NCI-H345 treated with DMSO at 0.1 percent for 48 hours (cell line): ENCODE data around the gene FALEC.

ENCODE experiments used
- DNase-seq: peaks from one replicate; lab custom pipeline; 2025; ENCODE audit not compliant: unreplicated experiment; lab: John Stamatoyannopoulos, UW

FALEC gene

DNA sequence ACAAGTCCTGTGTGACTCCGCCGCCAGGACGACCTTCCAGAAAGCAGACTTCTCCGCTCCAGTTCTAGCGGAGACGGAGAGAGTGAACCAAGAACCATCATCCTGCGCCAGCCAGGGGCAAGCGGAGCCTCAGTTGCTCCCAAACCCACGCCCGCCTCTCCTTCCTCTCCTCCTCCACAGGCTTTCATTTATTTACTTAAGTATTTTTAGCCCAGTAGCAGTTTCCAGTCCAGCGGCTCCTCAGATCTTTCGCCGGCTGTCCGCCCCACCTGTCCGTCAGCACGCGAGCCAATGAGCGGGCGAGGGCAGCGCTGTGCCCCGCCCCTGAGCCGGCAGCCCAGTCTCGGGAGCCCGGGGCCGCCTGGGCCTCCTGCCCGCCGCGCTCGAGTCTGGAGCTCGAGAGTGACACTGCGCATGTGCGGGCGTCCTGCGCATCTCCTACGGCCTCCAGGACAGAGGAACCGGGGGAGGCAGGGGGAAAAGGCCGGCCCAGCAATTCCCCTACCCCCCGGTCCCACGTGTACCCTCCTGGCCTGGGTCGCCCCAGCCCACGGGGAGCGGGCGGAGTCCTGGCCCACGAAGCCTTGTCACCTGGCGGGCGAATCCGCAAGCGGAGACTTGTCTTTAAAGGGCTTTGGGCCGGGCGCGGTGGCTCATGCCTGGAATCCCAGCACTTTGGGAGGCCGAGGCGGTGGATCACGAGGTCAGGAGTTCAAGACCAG lies at the start of gene FALEC:
Gene FALEC (plus strand): TSS at position 425 of the 722 bp plus-strand sequence.
- DNase-seq, result peak; percentile 100

DNA sequence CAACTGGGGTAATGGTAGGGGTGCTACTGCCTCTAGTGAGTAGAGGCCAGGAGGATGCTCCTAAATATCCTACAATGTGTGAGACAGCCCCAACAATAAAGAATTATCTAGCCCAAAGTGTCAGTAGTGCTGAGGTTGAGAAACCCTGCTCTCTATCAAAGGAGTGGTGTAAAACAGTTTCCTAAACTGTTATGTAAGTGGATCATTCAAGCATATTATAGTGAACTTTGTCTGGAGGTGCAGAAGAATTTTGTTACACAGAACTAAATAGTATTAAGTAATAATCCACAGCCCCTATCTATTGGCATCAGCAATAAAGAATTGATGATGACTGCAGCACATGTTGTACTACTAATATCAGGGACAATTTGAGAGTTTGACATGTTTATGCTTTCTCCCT lies 48.6 kb upstream of the FALEC start:
- no peak for DNase-seq

GRCh38 chr1:150469291-150469690 lies 46.3 kb upstream of the FALEC start:
- DNase-seq, result no peak

GRCh38 chr1:150472601-150473200 lies 42.9 kb upstream of the FALEC start:
- DNase-seq, result no peak

- no peak for DNase-seq
Measured at GRCh38 chr1:150473659-150474058, 41.9 kb upstream of the FALEC start.

DNA sequence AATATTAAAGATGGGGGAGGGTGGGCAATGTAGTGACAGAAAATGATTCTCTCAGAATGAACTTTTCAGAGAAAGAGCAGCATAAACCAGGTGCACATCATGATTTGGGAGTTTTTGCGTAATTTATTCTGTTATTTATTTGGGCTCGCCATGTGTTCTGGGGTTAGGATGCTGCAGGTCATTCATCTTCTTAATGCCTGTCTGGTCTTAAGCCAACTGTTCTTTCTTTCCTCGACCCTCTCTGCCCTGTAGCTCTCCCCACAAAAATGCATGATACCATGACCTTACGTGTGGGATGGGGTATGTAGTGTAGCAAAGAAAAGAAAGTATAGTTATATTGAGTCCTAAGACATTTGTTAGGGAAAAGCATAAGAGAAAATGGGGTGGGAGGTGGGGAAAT lies 40.7 kb upstream of the FALEC start:
- DNase-seq, result no peak

DNA sequence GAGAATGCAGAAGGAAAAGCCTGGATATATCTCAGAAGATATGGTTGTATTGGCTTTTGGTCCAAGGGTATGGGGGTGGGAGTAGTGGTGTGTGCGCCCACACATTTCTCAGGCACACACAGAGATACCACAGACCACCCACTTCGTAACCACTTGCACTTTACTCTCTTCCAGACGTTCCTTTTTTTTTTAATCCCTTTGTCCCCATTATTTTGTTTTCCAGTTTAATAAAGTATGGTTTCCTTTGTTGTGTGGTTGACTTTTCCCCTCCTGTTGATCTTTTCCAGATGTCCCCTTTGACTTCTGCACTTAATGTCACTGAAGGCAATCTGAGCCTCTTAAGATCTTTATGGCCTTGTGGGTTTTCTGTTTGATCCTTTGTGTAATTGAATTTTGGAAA lies 38.8 kb upstream of the FALEC start:
- no peak for DNase-seq

DNA sequence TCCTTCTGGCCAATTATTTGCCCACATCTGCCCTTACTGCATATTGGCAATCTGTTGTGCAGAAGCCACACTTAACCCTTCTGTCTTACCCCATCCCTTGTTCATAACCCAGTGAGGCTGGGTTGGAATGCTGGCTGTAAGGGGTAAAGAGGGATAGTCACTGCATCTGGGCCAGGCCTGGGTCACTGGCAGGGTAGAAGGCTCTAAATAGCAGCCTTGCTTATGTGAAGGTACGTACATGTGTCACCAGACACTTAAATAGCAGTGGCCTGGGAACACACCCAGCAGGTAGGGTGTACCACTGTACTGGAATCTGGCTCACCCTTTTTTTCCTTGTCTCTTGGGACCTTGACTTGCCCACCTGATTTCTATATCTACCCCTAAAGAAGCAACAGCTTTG lies 38.2 kb upstream of the FALEC start:
- no peak for DNase-seq

- DNase-seq, result no peak
Measured at GRCh38 chr1:150477733-150478132, 37.8 kb upstream of the FALEC start.

GRCh38 chr1:150479370-150479769 lies 36.2 kb upstream of the FALEC start:
- no peak for DNase-seq

GRCh38 chr1:150479927-150480352 lies 35.6 kb upstream of the FALEC start:
- DNase-seq, result no peak

GRCh38 chr1:150484431-150484830 lies 31.1 kb upstream of the FALEC start:
- no peak for DNase-seq

GRCh38 chr1:150484861-150485260 lies 30.7 kb upstream of the FALEC start:
- no peak for DNase-seq

GRCh38 chr1:150486966-150487762 lies 28.4 kb upstream of the FALEC start, which contains the start of gene TARS2:
Gene TARS2 (plus strand): TSS chr1:150487419. CDS start chr1:150487451, 32 bp downstream.
- DNase-seq, result peak; percentile 100

DNA sequence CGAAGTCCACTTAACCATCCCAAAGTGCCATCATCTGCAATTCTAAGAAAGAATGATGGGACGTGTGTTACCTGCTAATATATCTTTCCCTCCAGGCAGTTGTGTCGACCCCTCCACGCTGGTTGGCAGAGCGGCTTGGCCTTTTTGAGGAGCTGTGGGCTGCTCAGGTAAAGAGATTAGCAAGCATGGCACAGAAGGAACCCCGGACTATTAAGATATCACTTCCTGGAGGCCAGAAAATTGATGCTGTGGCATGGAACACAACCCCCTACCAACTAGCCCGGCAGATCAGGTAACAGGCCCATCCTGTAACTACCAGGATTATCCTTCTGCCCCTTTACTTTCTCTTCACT lies 27.8 kb upstream of the FALEC start:
- DNase-seq, result no peak

GRCh38 chr1:150493175-150493574 lies 22.4 kb upstream of the FALEC start:
- no peak for DNase-seq

- DNase-seq, result no peak
Measured at GRCh38 chr1:150498342-150498741, 17.2 kb upstream of the FALEC start.

DNA sequence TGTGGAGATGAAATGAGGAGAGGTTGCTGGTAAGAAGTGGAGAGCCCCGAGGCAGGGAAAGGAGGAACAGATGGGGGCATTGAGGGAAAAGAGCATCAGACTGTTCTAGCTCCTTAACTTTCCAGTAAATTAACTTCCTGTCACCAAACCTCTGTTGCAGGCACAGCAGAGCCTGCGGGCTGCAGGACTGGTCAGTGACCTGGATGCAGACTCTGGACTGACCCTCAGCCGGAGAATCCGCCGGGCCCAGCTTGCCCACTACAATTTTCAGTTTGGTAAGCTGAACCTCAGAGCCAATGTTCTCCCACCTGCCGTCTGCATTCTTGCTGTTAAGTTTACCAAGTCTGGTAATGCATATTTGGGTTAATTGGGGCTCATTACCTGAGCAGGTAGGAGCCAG lies 10.1 kb upstream of the FALEC start:
- DNase-seq, result no peak

- no peak for DNase-seq
Measured at GRCh38 chr1:150507912-150508864, 7.4 kb upstream of the FALEC start, which contains the start of gene ECM1. Gene ECM1 (plus strand): TSS chr1:150508109. CDS start chr1:150508210, 101 bp downstream.

GRCh38 chr1:150508982-150509381 lies 6.6 kb upstream of the FALEC start:
- no peak for DNase-seq

DNA sequence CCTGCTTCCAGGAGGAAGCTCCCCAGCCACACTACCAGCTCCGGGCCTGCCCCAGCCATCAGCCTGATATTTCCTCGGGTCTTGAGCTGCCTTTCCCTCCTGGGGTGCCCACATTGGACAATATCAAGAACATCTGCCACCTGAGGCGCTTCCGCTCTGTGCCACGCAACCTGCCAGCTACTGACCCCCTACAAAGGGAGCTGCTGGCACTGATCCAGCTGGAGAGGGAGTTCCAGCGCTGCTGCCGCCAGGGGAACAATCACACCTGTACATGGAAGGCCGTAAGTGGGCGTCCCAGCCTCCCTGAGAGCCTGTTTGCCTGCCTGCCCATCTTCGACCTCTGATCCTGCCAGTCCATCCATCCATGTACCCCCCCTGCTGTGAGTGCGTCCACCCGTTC lies 4.0 kb upstream of the FALEC start:
- DNase-seq, result peak; percentile 99
